K562 (cell line): ENCODE data around the gene SHLD1. TPM values are rescaled to one million over a fixed set of nuclear protein-coding genes. Genes with fewer than 3 reads are reported as not detected.

ENCODE experiments used
- ATAC-seq: fragments of 200-7000 bp; cut with Tn5 transposase; 3 replicates; pipeline ENCODE4 v1.9.1; 2020; ENCODE audit warnings: moderate library complexity
- BruUV-seq: library from RNA; stranded (reverse); fragments of 400-500 nt; replicated peaks from 2 replicates; lab custom pipeline; 2021; lab: Mats Ljungman, UMichigan
- CTCF ChIA-PET: fragments of 300-600 bp; formaldehyde crosslinking; extraction: SDS; loops from one replicate; lab custom pipeline; 2021; ENCODE audit warnings: low intra/inter-chr PET ratio; lab: Yijun Ruan, JAX
- POLR2A ChIA-PET: fragments of 300-600, 350-650 bp; sonication (Branson Sonifier 250); formaldehyde crosslinking; extraction: SDS; loops from one replicate; lab custom pipeline; 2021; ENCODE audit warnings: antibody characterized with exemption, inconsistent platforms; lab: Yijun Ruan, JAX
- DNase-seq, 4 experiments: peaks; one replicate each; pipeline versions ENCODE4 v3.0.0 to v3.0.0-alpha.2; 2011 to 2018; ENCODE audit warnings: low spot score in 3 of 4, mixed read lengths in 3 of 4; ENCODE audit errors: extremely low read depth in 1 of 4
- FAIRE-seq: peaks from 2 replicates; lab custom pipeline; 2011; peaks lifted over from hg19 to GRCh38; lab: Jason Lieb, UNC
- H2AFZ ChIP-seq: 2 replicates; pipeline ENCODE4 v1.6.0; 2011; ENCODE audit warnings: low read depth, low read length, control low read depth, inconsistent platforms
- H3K27ac ChIP-seq: fragments of 200-600 bp; 3 replicates; pipeline ENCODE4 v1.8.0; 2011; ENCODE audit warnings: low read depth, mild to moderate bottlenecking, control low read depth, inconsistent platforms, low read length, moderate library complexity, mixed read lengths; ENCODE audit errors: extremely low read depth
- H3K27me3 ChIP-seq, 2 experiments: fragments of 300-600 bp in 1 of 2; 2 replicates in 1 of 2; 3 replicates in 1 of 2; pipeline versions ENCODE4 v1.6.0 to v1.8.0; 2011; ENCODE audit warnings: inconsistent platforms in 2 of 2, low read length in 2 of 2, mild to moderate bottlenecking in 1 of 2, mixed read lengths in 1 of 2, moderate library complexity in 1 of 2; ENCODE audit not compliant: control insufficient read depth in 2 of 2, insufficient read depth in 2 of 2
- H3K36me3 ChIP-seq: fragments of 300-600 bp; 3 replicates; pipeline ENCODE4 v1.8.0; 2011; ENCODE audit warnings: mild to moderate bottlenecking, low read length, inconsistent platforms; ENCODE audit not compliant: control insufficient read depth, insufficient read depth
- H3K4me1 ChIP-seq, 2 experiments: fragments of 200-600 bp in 1 of 2; replicated peaks in 1 of 2; 2 replicates in 1 of 2; 3 replicates in 1 of 2; pipeline versions ENCODE4 v1.5.1 to v1.8.0; 2011; ENCODE audit warnings: inconsistent platforms in 2 of 2, low read length in 2 of 2, mild to moderate bottlenecking in 1 of 2, mixed read lengths in 1 of 2, moderate library complexity in 1 of 2; ENCODE audit not compliant: control insufficient read depth in 2 of 2, insufficient read depth in 2 of 2
- H3K4me2 ChIP-seq: 2 replicates; pipeline ENCODE4 v1.6.1; 2011; ENCODE audit warnings: low read length, control low read depth, inconsistent platforms, mixed read lengths; ENCODE audit not compliant: insufficient read depth
- H3K4me3 ChIP-seq: fragments of 200-600 bp; sonication (generic), shearing (Covaris generic); 2 replicates; pipeline ENCODE4 v1.5.1; 2016; ENCODE audit warnings: control low read depth, inconsistent platforms
- H3K79me2 ChIP-seq: fragments of 200-600 bp; 3 replicates; pipeline ENCODE4 v1.8.0; 2011; ENCODE audit warnings: low read length, inconsistent platforms; ENCODE audit not compliant: control insufficient read depth, insufficient read depth
- H3K9ac ChIP-seq, 2 experiments: 2 replicates each; pipeline versions ENCODE4 v1.6.0 to v1.6.1; 2011; ENCODE audit warnings: low read depth in 2 of 2, low read length in 2 of 2, control low read depth in 1 of 2, inconsistent platforms in 1 of 2, mild to moderate bottlenecking in 1 of 2, mixed read lengths in 1 of 2; ENCODE audit not compliant: insufficient read depth in 1 of 2
- H3K9me1 ChIP-seq: one replicate; pipeline ENCODE4 v1.6.0; 2011; ENCODE audit warnings: inconsistent platforms, mild to moderate bottlenecking, low read length, moderate library complexity; ENCODE audit not compliant: control insufficient read depth, insufficient read depth
- H3K9me3 ChIP-seq: replicated peaks from 2 replicates; pipeline ENCODE4 v1.5.1; 2011; ENCODE audit warnings: low read depth, low read length, inconsistent platforms; ENCODE audit not compliant: control insufficient read depth, insufficient read depth
- H4K20me1 ChIP-seq: replicated peaks from 2 replicates; pipeline ENCODE4 v1.6.1; 2011; ENCODE audit warnings: low read length, inconsistent platforms, mixed read lengths; ENCODE audit not compliant: control insufficient read depth, insufficient read depth
- ARID1B ChIP-seq: fragments of 450-650 bp; IDR thresholded peaks from 2 replicates; pipeline ENCODE4 v1.6.1; 2016; ENCODE audit warnings: antibody characterized with exemption, mild to moderate bottlenecking, inconsistent platforms
- CEBPB ChIP-seq: fragments of 450-650 bp; IDR thresholded peaks from 2 replicates; pipeline ENCODE4 v1.6.1; 2016; ENCODE audit warnings: missing genetic modification characterization, missing compliant biosample characterization
- DNMT1 ChIP-seq: fragments of 450-650 bp; IDR thresholded peaks from 2 replicates; pipeline ENCODE4 v1.6.1; 2016; ENCODE audit warnings: antibody characterized with exemption, mild to moderate bottlenecking
- FOXA3 ChIP-seq, 2 experiments: fragments of 450-650 bp in 1 of 2; sonication (generic) in 1 of 2; formaldehyde crosslinking; IDR thresholded peaks in 1 of 2; conservative IDR thresholded peaks in 1 of 2; 2 replicates each; pipeline versions ENCODE4 v1.4.0 to v1.8.0; 2020 to 2022; ENCODE audit warnings: mild to moderate bottlenecking in 2 of 2, missing genetic modification reagents in 1 of 2
- GABPB1 ChIP-seq: sonication (generic); formaldehyde crosslinking; IDR thresholded peaks from 2 replicates; pipeline ENCODE4 v1.8.0; 2022; ENCODE audit warnings: mild to moderate bottlenecking, missing genetic modification reagents
- MTA1 ChIP-seq: fragments of 450-650 bp; IDR thresholded peaks from 2 replicates; pipeline ENCODE4 v1.6.1; 2017; ENCODE audit warnings: borderline replicate concordance
- MTA2 ChIP-seq: fragments of 450-650 bp; IDR thresholded peaks from 2 replicates; pipeline ENCODE4 v1.6.1; 2016; ENCODE audit warnings: low read depth
- NFIC ChIP-seq: fragments of 450-650 bp; IDR thresholded peaks from 2 replicates; pipeline ENCODE4 v1.6.1; 2017; ENCODE audit warnings: mild to moderate bottlenecking, inconsistent platforms
- PKNOX1 ChIP-seq: fragments of 450-650 bp; IDR thresholded peaks from 2 replicates; pipeline ENCODE4 v1.6.1; 2016
- SOX6 ChIP-seq: fragments of 450-650 bp; IDR thresholded peaks from 2 replicates; pipeline ENCODE4 v1.6.1; 2014; ENCODE audit warnings: mild to moderate bottlenecking
- TAL1 ChIP-seq: fragments of 450-650 bp; IDR thresholded peaks from 2 replicates; pipeline ENCODE4 v1.6.1; 2016; ENCODE audit warnings: mild to moderate bottlenecking
- TCF3 ChIP-seq: sonication (generic); formaldehyde crosslinking; IDR thresholded peaks from 2 replicates; pipeline ENCODE4 v1.4.0; 2020; ENCODE audit warnings: mild to moderate bottlenecking, missing genetic modification reagents
- TFAP4 ChIP-seq: sonication (generic); formaldehyde crosslinking; IDR thresholded peaks from 2 replicates; pipeline ENCODE4 v1.8.0; 2022; ENCODE audit warnings: missing genetic modification reagents, mild to moderate bottlenecking, moderate library complexity, borderline replicate concordance
- TFE3 ChIP-seq: fragments of 450-650 bp; formaldehyde crosslinking; IDR thresholded peaks from 2 replicates; pipeline ENCODE4 v1.4.0; 2020; ENCODE audit warnings: mild to moderate bottlenecking, mixed read lengths
- TSHZ1 ChIP-seq: fragments of 250-450 bp; sonication (Bioruptor Pico); IDR thresholded peaks from 2 replicates; pipeline ENCODE4 v1.4.0; 2020; ENCODE audit warnings: mild to moderate bottlenecking, moderate library complexity
- ZEB2 ChIP-seq: fragments of 450-650 bp; IDR thresholded peaks from 2 replicates; pipeline ENCODE4 v1.6.1; 2016
- ZNF133 ChIP-seq: fragments of 250-450 bp; sonication (Bioruptor Pico); IDR thresholded peaks from 2 replicates; pipeline ENCODE4 v1.4.0; 2020; ENCODE audit warnings: mild to moderate bottlenecking
- WGBS: fragments of 100-300 bp; shearing (Covaris generic); methylation state at CpG from one replicate; pipeline ENCODE4 v1.1.6; 2016; ENCODE audit warnings: low coverage, mixed read lengths; ENCODE audit not compliant: insufficient coverage; ENCODE audit errors: missing lambda C conversion rate; 5-methylcytosine and 5-hydroxymethylcytosine counted together
- in situ Hi-C: fragments of 300-500 bp; cut with MboI; formaldehyde crosslinking; loops from 4 replicates; pipeline ENCODE4 v1.15.0; 2018; ENCODE audit warnings: inconsistent platforms, mixed read lengths
- intact Hi-C: fragments of 100-400 bp; cut with micrococcal nuclease; formaldehyde crosslinking; loops from 2 replicates; pipeline ENCODE4 v1.14.2; 2022
- polyA plus RNA-seq, 8 experiments: library from polyadenylated mRNA; depleted of rRNA in 4 of 8; stranded (reverse) in 5 of 8; unstranded in 3 of 8; fragments of >200 nt; fragmentation: Nextera tagmentation in 2 of 8; fragmentation: Illumina TruSeq in 1 of 8; extraction: Ambion mirVana in 2 of 8; extraction: Trizol in 1 of 8; gene quantifications; 2 replicates each; pipeline versions ENCODE4 v1.2.1 to v1.2.3, GENCODE V29; 2011 to 2014; ENCODE audit warnings: inconsistent platforms in 1 of 8, missing spikeins in 1 of 8
- total RNA-seq, 7 experiments: library from RNA; depleted of rRNA in 6 of 7; stranded (reverse); fragments of >200 nt in 6 of 7; fragmentation: Illumina TruSeq in 2 of 7; extraction: Trizol in 2 of 7; gene quantifications; 2 replicates each; pipeline versions ENCODE4 v1.2.1 to v1.2.3, GENCODE V29; 2011 to 2021; ENCODE audit warnings: low replicate concordance in 1 of 7

The SHLD1 gene
- total and polyA plus RNA-seq, 9 of the 15 experiments (the other 6 are each of a cell fraction or from before 2014, with no cell fraction given) = 3.7 to 21.6 (median 8.2) TPM

- Histone ChIP-seq H3K79me2 (peaks cover 6% of the 10 kb centered on the region; the same call in 2 of the 3 replicates), H3K4me2 (peak overlapping the region; percentile 41)
- TF ChIP-seq PKNOX1 (peak; percentile 8; the same call in 1 of the 2 replicates), TFAP4 (CRISPR knock-in tag) (peak; percentile 7; the same call in 1 of the 2 replicates), CEBPB (peak; percentile 12; the same call in 1 of the 2 replicates), SOX6 (peak; percentile 38; the same call in 1 of the 2 replicates), MTA2 (no peak), ZNF133 (no peak), MTA1 (no peak), TAL1 (peak; percentile 8; the same call in 1 of the 2 replicates), ZEB2 (0 out of 2 replicates have a peak, but pooled peaks have one; percentile 15), TFE3 (CRISPR knock-in tag) (no peak), GABPB1 (CRISPR knock-in tag) (0 out of 2 replicates have a peak, but pooled peaks have one; percentile 23), ARID1B (peak; percentile 41; the same call in 1 of the 2 replicates), TSHZ1 (CRISPR knock-in tag) (no peak), DNMT1 (no peak), FOXA3 (CRISPR knock-in tag; conservative IDR thresholded peaks at IDR 0.05 in 1 of 2, IDR thresholded peaks at IDR 0.05 in 1 of 2) (no peak), NFIC (peak; percentile 68), TCF3 (peak; percentile 16; the same call in 1 of the 2 replicates)
Measured at GRCh38 chr20:5751856-5752255, 1.7 kb downstream of the SHLD1 start.

More at GRCh38 chr20:5751856-5752255, 1.7 kb downstream of the SHLD1 start:
- FAIRE-seq = peak; percentile 67
- peaks cover 13 to 14% of the 10 kb centered on the region in 2 experiments for H3K4me1 ChIP-seq
- ATAC-seq = peak; percentile 51
- H3K9ac ChIP-seq = no peak overlapping the region
- intact Hi-C loops (loop anchor here (5.0 kb wide), 2 partner anchors 35 to 80 kb away; no protein-coding TSS in a partner anchor), in situ Hi-C loops (no loop called here)
- no peaks in the 10 kb centered on the region for H3K9me1 ChIP-seq
- H3K27me3 ChIP-seq = no peaks in the 10 kb centered on the region
- DNase-seq = peak in 2 of 4 experiments; percentile 21 to 57
- CTCF ChIA-PET = no interaction called here
- no peaks in the 10 kb centered on the region for H3K36me3 ChIP-seq
- H3K4me3 ChIP-seq = no peak overlapping the region
- H4K20me1 ChIP-seq = no peaks in the 10 kb centered on the region
- peak overlapping the region; percentile 2; the same call in 1 of the 3 replicates for H3K27ac ChIP-seq
- 5% methylated on average over 4 of the region's 4 CpGs for whole genome bisulfite sequencing
- no peaks in the 10 kb centered on the region for H3K9me3 ChIP-seq
- H2AFZ ChIP-seq = 0 out of 2 replicates have a peak overlapping the region, but pooled peaks have one; percentile 24
- POLR2A ChIA-PET = interaction anchor here (0.9 to 2.9 kb wide), 3 partner anchors 11 to 106 kb away, joined by 4 to 16 read pairs (median 13); no protein-coding TSS in a partner anchor
- no TSS peak for BruUV-seq
